A549 (cell line): ENCODE results near the gene TMEM14A. TPM values are rescaled to one million over a fixed set of nuclear protein-coding genes. Genes with fewer than 3 reads are reported as not detected.

Experiments
- ATAC-seq, 2 experiments: fragments of 200-7000 bp in 1 of 2; fragments of >200 bp in 1 of 2; cut with Nextera tagmentation in 1 of 2; cut with Tn5 transposase in 1 of 2; 3 replicates each; pipeline versions ENCODE4 v1.8.0 to v1.9.1; 2018 to 2020; ENCODE audit warnings: mild to moderate bottlenecking in 1 of 2, moderate library complexity in 1 of 2
- CTCF ChIA-PET: fragments of 300-600 bp; sonication (Branson Sonifier 250); formaldehyde crosslinking; extraction: SDS; loops from one replicate; lab custom pipeline; 2021; ENCODE audit warnings: antibody characterized with exemption, inconsistent platforms; lab: Yijun Ruan, JAX
- POLR2A ChIA-PET: fragments of 350-600 bp; formaldehyde crosslinking; extraction: SDS; loops from one replicate; lab custom pipeline; 2021; ENCODE audit warnings: antibody characterized with exemption, inconsistent platforms; lab: Yijun Ruan, JAX
- DNase-seq, 2 experiments: peaks; one replicate each; pipeline versions ENCODE4 v3.0.0 to v3.0.0-alpha.2; 2011 to 2016; ENCODE audit warnings: low read depth in 1 of 2, low spot score in 1 of 2
- FAIRE-seq: peaks from 2 replicates; lab custom pipeline; 2011; peaks lifted over from hg19 to GRCh38; lab: Jason Lieb, UNC
- H3K27ac ChIP-seq, 2 experiments: fragments of >200 bp; sonication (Bioruptor Twin); formaldehyde crosslinking; 3 replicates each; pipeline ENCODE4 v1.5.1; 2016 to 2017
- H3K4me1 ChIP-seq: fragments of >200 bp; sonication (Bioruptor Twin); formaldehyde crosslinking; 3 replicates; pipeline ENCODE4 v1.6.1; 2016
- H3K4me2 ChIP-seq: fragments of >200 bp; sonication (Bioruptor Twin); formaldehyde crosslinking; 3 replicates; pipeline ENCODE4 v1.6.1; 2016
- H3K4me3 ChIP-seq: fragments of >200 bp; sonication (Bioruptor Twin); formaldehyde crosslinking; 3 replicates; pipeline ENCODE4 v1.5.1; 2016
- H3K9me3 ChIP-seq: fragments of >200 bp; sonication (Bioruptor Twin); formaldehyde crosslinking; 3 replicates; pipeline ENCODE4 v1.6.1; 2016
- CBX8 ChIP-seq: fragments of 200-600 bp; sonication (generic); IDR thresholded peaks from 2 replicates; pipeline ENCODE4 v1.6.1; 2016
- CEBPB ChIP-seq, 2 experiments: fragments of >200 bp in 1 of 2; sonication (Bioruptor Twin) in 1 of 2; formaldehyde crosslinking in 1 of 2; IDR thresholded peaks; 2 replicates each; pipeline ENCODE4 v1.6.1; 2012 to 2016
- EHF ChIP-seq: fragments of 250-450 bp; sonication (Bioruptor Pico); IDR thresholded peaks from 2 replicates; pipeline ENCODE4 v1.5.0; 2020; ENCODE audit warnings: mild to moderate bottlenecking
- EHMT2 ChIP-seq: fragments of 200-600 bp; sonication (generic); IDR thresholded peaks from 2 replicates; pipeline ENCODE4 v1.6.1; 2016; ENCODE audit warnings: antibody characterized with exemption, low read depth, mild to moderate bottlenecking, moderate library complexity
- FOSL2 ChIP-seq, 2 experiments: fragments of 450-650 bp in 1 of 2; fragments of >200 bp in 1 of 2; sonication (Bioruptor Twin) in 1 of 2; formaldehyde crosslinking; IDR thresholded peaks; 2 replicates each; pipeline versions ENCODE4 v1.5.0 to v1.6.1; 2016 to 2020; ENCODE audit warnings: mild to moderate bottlenecking in 1 of 2, moderate library complexity in 1 of 2
- FOXS1 ChIP-seq: fragments of 250-450 bp; sonication (Bioruptor Pico); IDR thresholded peaks from 2 replicates; pipeline ENCODE4 v1.5.0; 2020; ENCODE audit warnings: mild to moderate bottlenecking, moderate library complexity
- HOXA7 ChIP-seq: fragments of 250-450 bp; sonication (Bioruptor Pico); IDR thresholded peaks from 2 replicates; pipeline ENCODE4 v1.5.0; 2020; ENCODE audit warnings: mild to moderate bottlenecking, moderate library complexity
- HOXB13 ChIP-seq: fragments of 250-450 bp; sonication (Bioruptor Pico); IDR thresholded peaks from 2 replicates; pipeline ENCODE4 v1.5.0; 2020; ENCODE audit warnings: low read depth, mild to moderate bottlenecking, moderate library complexity
- HOXB5 ChIP-seq: fragments of 250-450 bp; sonication (Bioruptor Pico); IDR thresholded peaks from 2 replicates; pipeline ENCODE4 v1.5.0; 2020; ENCODE audit warnings: mild to moderate bottlenecking, moderate library complexity
- JUNB ChIP-seq: fragments of >200 bp; sonication (Bioruptor Twin); formaldehyde crosslinking; IDR thresholded peaks from 2 replicates; pipeline ENCODE4 v1.6.1; 2016
- MAFK ChIP-seq: fragments of 450-650 bp; IDR thresholded peaks from 2 replicates; pipeline ENCODE4 v1.6.1; 2014; ENCODE audit not compliant: partially characterized antibody
- MAZ ChIP-seq: fragments of 150-350 bp; IDR thresholded peaks from 2 replicates; pipeline ENCODE4 v1.6.1; 2014; ENCODE audit warnings: antibody characterized with exemption, low read depth, low read length, borderline replicate concordance
- POLR2A ChIP-seq: IDR thresholded peaks from 2 replicates; pipeline ENCODE4 v1.6.1; 2012; ENCODE audit warnings: mild to moderate bottlenecking, low read length
- POLR2AphosphoS2 ChIP-seq: conservative IDR thresholded peaks from 2 replicates; pipeline ENCODE4 v1.6.1; 2012; ENCODE audit warnings: low read length, improper control_type of control experiment, inconsistent platforms
- RAD21 ChIP-seq, 2 experiments: fragments of >200 bp in 1 of 2; sonication (Bioruptor Twin) in 1 of 2; formaldehyde crosslinking in 1 of 2; IDR thresholded peaks in 1 of 2; conservative IDR thresholded peaks in 1 of 2; 2 replicates in 1 of 2; 3 replicates in 1 of 2; pipeline ENCODE4 v1.6.1; 2012 to 2018; ENCODE audit warnings: inconsistent platforms in 1 of 2
- RARB ChIP-seq: fragments of 250-450 bp; sonication (Bioruptor Pico); IDR thresholded peaks from 2 replicates; pipeline ENCODE4 v1.8.0; 2021; ENCODE audit warnings: mild to moderate bottlenecking, moderate library complexity
- RCOR1 ChIP-seq: fragments of 150-350 bp; IDR thresholded peaks from 2 replicates; pipeline ENCODE4 v1.6.1; 2014; ENCODE audit warnings: antibody characterized with exemption, low read length, low read depth
- REST ChIP-seq: fragments of 200-600 bp; sonication (generic); IDR thresholded peaks from 2 replicates; pipeline ENCODE4 v1.6.1; 2016; ENCODE audit warnings: antibody characterized with exemption, mild to moderate bottlenecking, moderate library complexity
- RFX5 ChIP-seq: fragments of 450-650 bp; IDR thresholded peaks from 2 replicates; pipeline ENCODE4 v1.7.1; 2014; ENCODE audit warnings: antibody characterized with exemption, mild to moderate bottlenecking, moderate library complexity
- RNF2 ChIP-seq: fragments of 200-600 bp; sonication (generic); IDR thresholded peaks from 2 replicates; pipeline ENCODE4 v1.6.1; 2016; ENCODE audit warnings: low read depth, mild to moderate bottlenecking, antibody characterized with exemption, moderate library complexity, borderline replicate concordance
- TP53 ChIP-seq: fragments of 250-450 bp; sonication (Bioruptor Pico); IDR thresholded peaks from 2 replicates; pipeline ENCODE4 v1.5.0; 2021; ENCODE audit warnings: mild to moderate bottlenecking, moderate library complexity
- ZFP36 ChIP-seq: fragments of 450-650 bp; IDR thresholded peaks from 2 replicates; pipeline ENCODE4 v1.6.1; 2014; ENCODE audit warnings: borderline replicate concordance; ENCODE audit not compliant: partially characterized antibody
- ZSCAN20 ChIP-seq: fragments of 250-450 bp; sonication (Bioruptor Pico); IDR thresholded peaks from 2 replicates; pipeline ENCODE4 v1.8.0; 2022; ENCODE audit warnings: mild to moderate bottlenecking, moderate library complexity
- WGBS: methylation state at CpG from one replicate; pipeline ENCODE4 v1.1.6; 2017; ENCODE audit errors: missing lambda C conversion rate; 5-methylcytosine and 5-hydroxymethylcytosine counted together
- polyA plus RNA-seq, 4 experiments: library from polyadenylated mRNA; depleted of rRNA in 3 of 4; stranded (reverse); fragments of >200 nt; fragmentation: RNase III in 1 of 4; extraction: RNeasy Plus Mini Kit Qiagen cat#74134 plus additional on column Dnase treatment in 1 of 4; gene quantifications; 2 replicates in 3 of 4; 3 replicates in 1 of 4; pipeline ENCODE4 v1.2.3, GENCODE V29; 2011 to 2017
- TF ChIP-seq, protein P1 (sequence below): fragments of >200 bp; sonication (Bioruptor Twin); formaldehyde crosslinking; IDR thresholded peaks from 2 replicates; pipeline ENCODE4 v1.6.1; 2016
- TF ChIP-seq, protein P2 (sequence below): IDR thresholded peaks from 2 replicates; pipeline ENCODE4 v1.6.1; 2012; ENCODE audit warnings: low read depth, borderline replicate concordance
- TF ChIP-seq, protein P3 (sequence below): fragments of 450-650 bp; IDR thresholded peaks from 2 replicates; pipeline ENCODE4 v1.6.1; 2014; ENCODE audit warnings: antibody characterized with exemption
- TF ChIP-seq, protein P4 (sequence below): IDR thresholded peaks from 2 replicates; pipeline ENCODE4 v1.6.1; 2012
- TF ChIP-seq, protein P5 (sequence below): fragments of >200 bp; sonication (Bioruptor Twin); formaldehyde crosslinking; IDR thresholded peaks from 3 replicates; pipeline ENCODE4 v1.6.1; 2016
- TF ChIP-seq, protein P6 (sequence below): IDR thresholded peaks from 2 replicates; pipeline ENCODE4 v1.6.1; 2012

Gene TMEM14A
- polyA plus RNA-seq, 2 of the 4 experiments (the other 2 are of a cell fraction), result 53.4 to 63.8 TPM

DNA sequence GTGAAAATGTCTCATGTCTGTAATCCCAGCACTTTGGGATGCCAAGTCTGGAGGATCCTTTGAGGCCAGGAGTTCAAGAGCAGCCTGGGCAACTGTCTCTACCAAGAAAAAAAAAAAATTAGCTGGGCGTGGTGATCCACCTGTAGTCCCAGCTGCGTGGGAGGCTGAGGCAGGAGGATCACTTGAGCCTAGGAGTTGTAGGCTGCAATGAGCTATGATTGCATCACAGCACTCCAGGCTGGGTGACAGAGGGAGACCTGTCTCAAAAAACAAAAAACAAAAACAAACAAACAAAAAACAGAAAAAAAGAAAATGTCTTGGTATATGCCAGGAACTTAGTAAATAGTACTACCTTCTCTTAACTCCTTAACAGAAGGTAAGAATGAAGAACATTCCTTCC is 31.4 kb upstream of the TMEM14A start (continued):
- TF ChIP-seq EHF (CRISPR knock-in tag) (no peak), RCOR1 (no peak), HOXB5 (CRISPR knock-in tag) (no peak)

DNA sequence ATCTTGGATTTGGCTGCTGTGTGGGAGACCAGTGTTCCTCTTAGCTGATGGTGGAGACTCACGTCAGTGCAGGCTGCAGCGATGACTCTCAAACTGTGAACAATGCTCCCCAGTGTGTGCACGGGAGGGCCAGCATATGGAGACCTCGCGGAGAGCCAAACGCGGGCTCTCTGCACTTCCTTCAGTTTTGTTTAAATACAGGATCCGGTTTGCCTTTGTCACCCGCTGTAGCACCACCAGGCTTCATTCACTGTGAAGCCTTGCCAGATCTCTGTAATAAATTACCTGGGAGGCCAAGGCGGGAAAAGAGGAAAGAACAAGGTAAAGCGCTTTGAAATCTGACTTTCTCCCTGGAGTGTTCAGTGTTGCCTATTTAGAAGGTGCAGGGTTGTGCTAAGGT is 30.7 kb upstream of the TMEM14A start:
- no peaks in the 10 kb centered on the region for H3K9me3 ChIP-seq
- no peak for FAIRE-seq
- H3K4me3 ChIP-seq, result no peak overlapping the region
- TF ChIP-seq, protein P1, sequence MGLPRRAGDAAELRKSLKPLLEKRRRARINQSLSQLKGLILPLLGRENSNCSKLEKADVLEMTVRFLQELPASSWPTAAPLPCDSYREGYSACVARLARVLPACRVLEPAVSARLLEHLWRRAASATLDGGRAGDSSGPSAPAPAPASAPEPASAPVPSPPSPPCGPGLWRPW, result no peak
- no peak for TF ChIP-seq POLR2A
- no peak for TF ChIP-seq MAZ
- no peak for TF ChIP-seq RNF2
- no peak for TF ChIP-seq RAD21 (conservative IDR thresholded peaks at IDR 0.05 in 1 of 2, IDR thresholded peaks at IDR 0.05 in 1 of 2)
- TF ChIP-seq, protein P2, sequence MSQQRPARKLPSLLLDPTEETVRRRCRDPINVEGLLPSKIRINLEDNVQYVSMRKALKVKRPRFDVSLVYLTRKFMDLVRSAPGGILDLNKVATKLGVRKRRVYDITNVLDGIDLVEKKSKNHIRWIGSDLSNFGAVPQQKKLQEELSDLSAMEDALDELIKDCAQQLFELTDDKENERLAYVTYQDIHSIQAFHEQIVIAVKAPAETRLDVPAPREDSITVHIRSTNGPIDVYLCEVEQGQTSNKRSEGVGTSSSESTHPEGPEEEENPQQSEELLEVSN, result no peak
- no peak for TF ChIP-seq HOXB13 (CRISPR knock-in tag)
- no peak for TF ChIP-seq ZSCAN20 (CRISPR knock-in tag)
- TF ChIP-seq CBX8, result no peak
- TF ChIP-seq FOSL2 (IDR thresholded peaks at IDR 0.05), result no peak
- TF ChIP-seq FOSL2 (CRISPR knock-in tag; IDR thresholded peaks at IDR 0.05), result no peak
- TF ChIP-seq RARB (CRISPR knock-in tag), result no peak
- no peak for TF ChIP-seq RFX5
- no peak overlapping the region for H3K27ac ChIP-seq
- ChIA-PET POLR2A (no interaction called here), CTCF (no interaction called here)
- no peak overlapping the region for H3K4me2 ChIP-seq
- DNase-seq, result no peak
- ATAC-seq, result no peak
- WGBS, result 84% methylated on average over 11 of the region's 11 CpGs
- H3K4me1 ChIP-seq, result no peaks in the 10 kb centered on the region

GRCh38 chr6:52640916-52641315 is 30.0 kb upstream of the TMEM14A start:
- Histone ChIP-seq H3K4me1 (no peaks in the 10 kb centered on the region), H3K27ac (no peak overlapping the region), H3K4me2 (no peak overlapping the region), H3K9me3 (no peaks in the 10 kb centered on the region), H3K4me3 (no peak overlapping the region)
- FAIRE-seq, result no peak
- DNase-seq, result no peak
- ChIA-PET CTCF (interaction anchor here (0.8 to 1.7 kb wide), 3 partner anchors 11 to 234 kb away, joined by 3 to 12 read pairs (median 6); no protein-coding TSS in a partner anchor), POLR2A (no interaction called here)
- 68% methylated on average over 5 of the region's 5 CpGs for WGBS
- ATAC-seq, result no peak
- TF ChIP-seq, protein P3, sequence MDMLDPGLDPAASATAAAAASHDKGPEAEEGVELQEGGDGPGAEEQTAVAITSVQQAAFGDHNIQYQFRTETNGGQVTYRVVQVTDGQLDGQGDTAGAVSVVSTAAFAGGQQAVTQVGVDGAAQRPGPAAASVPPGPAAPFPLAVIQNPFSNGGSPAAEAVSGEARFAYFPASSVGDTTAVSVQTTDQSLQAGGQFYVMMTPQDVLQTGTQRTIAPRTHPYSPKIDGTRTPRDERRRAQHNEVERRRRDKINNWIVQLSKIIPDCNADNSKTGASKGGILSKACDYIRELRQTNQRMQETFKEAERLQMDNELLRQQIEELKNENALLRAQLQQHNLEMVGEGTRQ, result no peak
- TF ChIP-seq ZSCAN20 (CRISPR knock-in tag) (no peak), POLR2A (no peak), POLR2AphosphoS2 (no peak), JUNB (no peak), HOXB5 (CRISPR knock-in tag) (no peak), REST (no peak), EHMT2 (no peak), CEBPB (IDR thresholded peaks at IDR 0.05) (no peak), TP53 (no peak), HOXA7 (no peak), MAFK (no peak), HOXB13 (CRISPR knock-in tag) (no peak), ZFP36 (no peak), RNF2 (no peak), FOXS1 (CRISPR knock-in tag) (no peak)
- TF ChIP-seq, protein P4, sequence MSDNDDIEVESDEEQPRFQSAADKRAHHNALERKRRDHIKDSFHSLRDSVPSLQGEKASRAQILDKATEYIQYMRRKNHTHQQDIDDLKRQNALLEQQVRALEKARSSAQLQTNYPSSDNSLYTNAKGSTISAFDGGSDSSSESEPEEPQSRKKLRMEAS, result no peak
- TF ChIP-seq, protein P5, sequence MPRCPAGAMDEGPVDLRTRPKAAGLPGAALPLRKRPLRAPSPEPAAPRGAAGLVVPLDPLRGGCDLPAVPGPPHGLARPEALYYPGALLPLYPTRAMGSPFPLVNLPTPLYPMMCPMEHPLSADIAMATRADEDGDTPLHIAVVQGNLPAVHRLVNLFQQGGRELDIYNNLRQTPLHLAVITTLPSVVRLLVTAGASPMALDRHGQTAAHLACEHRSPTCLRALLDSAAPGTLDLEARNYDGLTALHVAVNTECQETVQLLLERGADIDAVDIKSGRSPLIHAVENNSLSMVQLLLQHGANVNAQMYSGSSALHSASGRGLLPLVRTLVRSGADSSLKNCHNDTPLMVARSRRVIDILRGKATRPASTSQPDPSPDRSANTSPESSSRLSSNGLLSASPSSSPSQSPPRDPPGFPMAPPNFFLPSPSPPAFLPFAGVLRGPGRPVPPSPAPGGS, result no peak
- TF ChIP-seq, protein P6, sequence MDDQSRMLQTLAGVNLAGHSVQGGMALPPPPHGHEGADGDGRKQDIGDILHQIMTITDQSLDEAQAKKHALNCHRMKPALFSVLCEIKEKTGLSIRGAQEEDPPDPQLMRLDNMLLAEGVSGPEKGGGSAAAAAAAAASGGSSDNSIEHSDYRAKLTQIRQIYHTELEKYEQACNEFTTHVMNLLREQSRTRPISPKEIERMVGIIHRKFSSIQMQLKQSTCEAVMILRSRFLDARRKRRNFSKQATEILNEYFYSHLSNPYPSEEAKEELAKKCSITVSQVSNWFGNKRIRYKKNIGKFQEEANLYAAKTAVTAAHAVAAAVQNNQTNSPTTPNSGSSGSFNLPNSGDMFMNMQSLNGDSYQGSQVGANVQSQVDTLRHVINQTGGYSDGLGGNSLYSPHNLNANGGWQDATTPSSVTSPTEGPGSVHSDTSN, result no peak
